Measurements from ENCODE around the gene OAS1. TPM values are rescaled to one million over a fixed set of nuclear protein-coding genes. Genes with fewer than 3 reads are reported as not detected.
A peak's percentile ranks its signal among the peaks of the same experiment; 100 is the strongest.

OAS1 gene
- total RNA-seq, 2 experiments from 2014 or later: 46.0 to 49.1 TPM

- Mint-ChIP-seq H3K36me3 (no peaks in the 10 kb centered on the region), H3K27me3 (peaks cover 36% of the 10 kb centered on the region), H3K4me3 (no peak overlapping the region), H3K27ac (no peak overlapping the region), H3K9me3 (no peaks in the 10 kb centered on the region), H3K4me1 (ENCODE audit: low read depth) (no peaks in the 10 kb centered on the region)
- intact Hi-C loops (cut with micrococcal nuclease): no loop called here
- no peak for DNase-seq
- POLR2A ChIA-PET: no interaction called here
- CTCF ChIA-PET: interaction anchor here (1.0 kb wide), 1 partner anchor 115 kb away, joined by 3 read pairs; no protein-coding TSS in a partner anchor
Measured at GRCh38 chr12:112878488-112878887, 28.3 kb upstream of the OAS1 start.

- CTCF ChIA-PET: no interaction called here
- POLR2A ChIA-PET: no interaction called here
- Mint-ChIP-seq H3K27me3 (peaks cover 28% of the 10 kb centered on the region), H3K4me1 (ENCODE audit: low read depth) (no peaks in the 10 kb centered on the region), H3K9me3 (no peaks in the 10 kb centered on the region), H3K36me3 (no peaks in the 10 kb centered on the region), H3K4me3 (no peak overlapping the region), H3K27ac (no peak overlapping the region)
- no peak for DNase-seq
- intact Hi-C loops (cut with micrococcal nuclease): no loop called here
Measured at GRCh38 chr12:112879191-112879705, 27.5 kb upstream of the OAS1 start.

- Mint-ChIP-seq H3K9me3 (peaks cover 4% of the 10 kb centered on the region), H3K4me1 (ENCODE audit: low read depth) (no peaks in the 10 kb centered on the region), H3K4me3 (no peak overlapping the region), H3K27me3 (peaks cover 15% of the 10 kb centered on the region), H3K36me3 (no peaks in the 10 kb centered on the region), H3K27ac (no peak overlapping the region)
- ChIA-PET POLR2A (no interaction called here), CTCF (no interaction called here)
- intact Hi-C loops (cut with micrococcal nuclease): no loop called here
- no peak for DNase-seq
Measured at GRCh38 chr12:112881602-112882001, 25.2 kb upstream of the OAS1 start.

GRCh38 chr12:112885236-112885635 is 21.5 kb upstream of the OAS1 start:
- H3K27ac Mint-ChIP-seq: no peak overlapping the region
- CTCF ChIA-PET: no interaction called here
- no peak overlapping the region for H3K4me3 Mint-ChIP-seq
- intact Hi-C loops (cut with micrococcal nuclease): no loop called here
- no peaks in the 10 kb centered on the region for H3K36me3 Mint-ChIP-seq
- H3K9me3 Mint-ChIP-seq: peaks cover 4% of the 10 kb centered on the region
- no peaks in the 10 kb centered on the region for H3K4me1 Mint-ChIP-seq (ENCODE audit: low read depth)
- POLR2A ChIA-PET: no interaction called here
- DNase-seq: no peak
- H3K27me3 Mint-ChIP-seq: peaks cover 2% of the 10 kb centered on the region

GRCh38 chr12:112887550-112887949 is 19.2 kb upstream of the OAS1 start:
- intact Hi-C loops (cut with micrococcal nuclease): no loop called here
- Mint-ChIP-seq H3K4me3 (no peak overlapping the region), H3K27ac (no peak overlapping the region), H3K4me1 (ENCODE audit: low read depth) (no peaks in the 10 kb centered on the region), H3K9me3 (peaks cover 4% of the 10 kb centered on the region), H3K27me3 (peaks cover 2% of the 10 kb centered on the region), H3K36me3 (no peaks in the 10 kb centered on the region)
- ChIA-PET CTCF (no interaction called here), POLR2A (no interaction called here)
- no peak for DNase-seq

GRCh38 chr12:112891093-112892024 is 15.4 kb upstream of the OAS1 start:
- no peaks in the 10 kb centered on the region for H3K4me1 Mint-ChIP-seq (ENCODE audit: low read depth)
- H3K27ac Mint-ChIP-seq: no peak overlapping the region
- no peaks in the 10 kb centered on the region for H3K36me3 Mint-ChIP-seq
- DNase-seq: no peak
- CTCF ChIA-PET: interaction anchor here (1.5 to 2.4 kb wide), 2 partner anchors 10 to 102 kb away, joined by 5 to 9 read pairs; no protein-coding TSS in a partner anchor
- no peaks in the 10 kb centered on the region for H3K9me3 Mint-ChIP-seq
- intact Hi-C loops (cut with micrococcal nuclease): no loop called here
- POLR2A ChIA-PET: no interaction called here
- peaks cover 1% of the 10 kb centered on the region for H3K27me3 Mint-ChIP-seq
- no peak overlapping the region for H3K4me3 Mint-ChIP-seq

- Mint-ChIP-seq H3K27ac (no peak overlapping the region), H3K4me1 (ENCODE audit: low read depth) (no peaks in the 10 kb centered on the region), H3K36me3 (no peaks in the 10 kb centered on the region), H3K9me3 (no peaks in the 10 kb centered on the region), H3K4me3 (no peak overlapping the region), H3K27me3 (peaks cover 1% of the 10 kb centered on the region)
- CTCF ChIA-PET: interaction anchor here (2.4 kb wide), 1 partner anchor 100 kb away, joined by 9 read pairs; no protein-coding TSS in a partner anchor
- no peak for DNase-seq
- POLR2A ChIA-PET: no interaction called here
- intact Hi-C loops (cut with micrococcal nuclease): no loop called here
Measured at GRCh38 chr12:112892856-112893255, 13.9 kb upstream of the OAS1 start.

- POLR2A ChIA-PET: no interaction called here
- no peak overlapping the region for H3K4me3 Mint-ChIP-seq
- intact Hi-C loops (cut with micrococcal nuclease): no loop called here
- H3K9me3 Mint-ChIP-seq: no peaks in the 10 kb centered on the region
- no peaks in the 10 kb centered on the region for H3K36me3 Mint-ChIP-seq
- CTCF ChIA-PET: no interaction called here
- H3K27ac Mint-ChIP-seq: no peak overlapping the region
- no peak for DNase-seq
- H3K4me1 Mint-ChIP-seq (ENCODE audit: low read depth): no peaks in the 10 kb centered on the region
- peaks cover 1% of the 10 kb centered on the region for H3K27me3 Mint-ChIP-seq
Measured at GRCh38 chr12:112894128-112894527, 12.6 kb upstream of the OAS1 start.

GRCh38 chr12:112898380-112898779 is 8.4 kb upstream of the OAS1 start:
- H3K9me3 Mint-ChIP-seq: no peaks in the 10 kb centered on the region
- POLR2A ChIA-PET: no interaction called here

GRCh38 chr12:112900298-112901145 is 6.2 kb upstream of the OAS1 start:
- H3K4me3 Mint-ChIP-seq: no peak overlapping the region
- ChIA-PET CTCF (interaction anchor here (0.6 to 4.2 kb wide), 18 partner anchors 8 to 468 kb away, joined by 3 to 55 read pairs (median 6); partner anchors contain the start of genes OAS2 and OAS3), POLR2A (interaction anchor here (0.7 kb wide), 1 partner anchor 79 kb away, joined by 3 read pairs; no protein-coding TSS in a partner anchor)
- intact Hi-C loops (cut with micrococcal nuclease): loop anchor here (2.0 kb wide), 1 partner anchor 92 kb away; no protein-coding TSS in a partner anchor
- peak; percentile 56 for DNase-seq
- H3K4me1 Mint-ChIP-seq (ENCODE audit: low read depth): peaks cover 17% of the 10 kb centered on the region
- H3K36me3 Mint-ChIP-seq: no peaks in the 10 kb centered on the region
- no peaks in the 10 kb centered on the region for H3K9me3 Mint-ChIP-seq
- peaks cover 1% of the 10 kb centered on the region for H3K27me3 Mint-ChIP-seq
- H3K27ac Mint-ChIP-seq: no peak overlapping the region

More at GRCh38 chr12:112898380-112898779, 8.4 kb upstream of the OAS1 start:
- Mint-ChIP-seq H3K27me3 (peaks cover 1% of the 10 kb centered on the region), H3K27ac (no peak overlapping the region), H3K4me3 (no peak overlapping the region), H3K4me1 (ENCODE audit: low read depth) (peaks cover 7% of the 10 kb centered on the region), H3K36me3 (no peaks in the 10 kb centered on the region)
- intact Hi-C loops (cut with micrococcal nuclease): no loop called here
- DNase-seq: no peak
- CTCF ChIA-PET: interaction anchor here (1.2 to 2.6 kb wide), 2 partner anchors 8 to 10 kb away, joined by 6 to 9 read pairs; partner anchors contain the start of gene OAS1

GRCh38 chr12:112901271-112901670 is 5.5 kb upstream of the OAS1 start:
- intact Hi-C loops (cut with micrococcal nuclease): loop anchor here (2.0 kb wide), 1 partner anchor 92 kb away; no protein-coding TSS in a partner anchor
- no peaks in the 10 kb centered on the region for H3K9me3 Mint-ChIP-seq
- peaks cover 18% of the 10 kb centered on the region for H3K4me1 Mint-ChIP-seq (ENCODE audit: low read depth)
- ChIA-PET CTCF (interaction anchor here (0.6 to 4.2 kb wide), 14 partner anchors 7 to 469 kb away, joined by 3 to 55 read pairs (median 6); partner anchors contain the start of genes OAS2 and OAS3), POLR2A (no interaction called here)
- H3K4me3 Mint-ChIP-seq: no peak overlapping the region
- no peak overlapping the region for H3K27ac Mint-ChIP-seq
- no peaks in the 10 kb centered on the region for H3K36me3 Mint-ChIP-seq
- H3K27me3 Mint-ChIP-seq: no peaks in the 10 kb centered on the region
- no peak for DNase-seq

- no peak overlapping the region for H3K27ac Mint-ChIP-seq
- H3K27me3 Mint-ChIP-seq: no peaks in the 10 kb centered on the region
- POLR2A ChIA-PET: no interaction called here
- H3K4me3 Mint-ChIP-seq: no peak overlapping the region
- no peaks in the 10 kb centered on the region for H3K36me3 Mint-ChIP-seq
- CTCF ChIA-PET: interaction anchor here (6.1 kb wide), 1 partner anchor 88 kb away, joined by 23 read pairs; no protein-coding TSS in a partner anchor
- intact Hi-C loops (cut with micrococcal nuclease): no loop called here
- no peak for DNase-seq
- H3K4me1 Mint-ChIP-seq (ENCODE audit: low read depth): peaks cover 49% of the 10 kb centered on the region
- no peaks in the 10 kb centered on the region for H3K9me3 Mint-ChIP-seq
Measured at GRCh38 chr12:112904571-112904970, 2.2 kb upstream of the OAS1 start.
